Measurements from ENCODE around the gene KCNIP4. TPM values are rescaled to one million over a fixed set of nuclear protein-coding genes. Genes with fewer than 3 reads are reported as not detected.

KCNIP4 gene
- total and polyA plus RNA-seq, 2 experiments from 2014 or later, result 0.69 to 1.00 TPM

DNA sequence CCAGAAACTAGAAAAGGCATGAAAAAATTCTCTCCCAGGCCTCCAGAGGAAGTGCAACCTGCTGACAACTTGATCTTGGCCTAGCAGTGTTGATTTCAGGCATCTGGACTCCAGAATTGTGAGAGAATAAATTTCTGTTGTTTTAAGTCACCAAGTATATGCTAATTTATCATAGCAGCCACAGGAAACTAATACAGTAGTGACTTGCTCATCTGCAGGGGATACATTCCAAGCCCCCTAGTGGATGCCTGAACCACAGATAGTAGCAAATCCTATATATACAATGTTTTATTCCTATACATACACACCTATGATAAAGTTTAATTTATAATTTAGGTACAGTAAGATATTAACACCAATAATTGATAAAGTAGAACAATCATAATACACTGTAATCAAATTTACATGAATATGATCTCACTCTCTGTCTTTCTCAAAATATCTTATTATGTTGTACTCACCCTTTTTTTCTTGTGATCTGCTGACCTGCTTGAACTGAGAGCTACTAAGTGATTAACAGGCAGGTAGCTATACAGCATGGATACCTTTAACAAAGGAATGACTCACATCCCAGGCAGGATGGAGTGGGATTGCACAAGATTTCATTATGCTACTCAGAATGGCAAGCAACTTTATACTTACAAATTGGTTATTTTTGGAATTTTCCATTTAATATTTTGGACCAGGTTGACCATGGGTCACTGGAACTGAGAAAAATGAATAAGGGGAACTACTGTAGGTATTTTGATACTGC lies 501.1 kb downstream of the KCNIP4 start:
- H3K27ac ChIP-seq, result no peak overlapping the region
- no peaks in the 10 kb centered on the region for H3K4me1 ChIP-seq (ENCODE audit: insufficient read depth)
- H3K27me3 ChIP-seq, result no peaks in the 10 kb centered on the region
- no peaks in the 10 kb centered on the region for H4K20me1 ChIP-seq (ENCODE audit: insufficient read depth, poor library complexity, severe bottlenecking)
- TF ChIP-seq, protein P1, sequence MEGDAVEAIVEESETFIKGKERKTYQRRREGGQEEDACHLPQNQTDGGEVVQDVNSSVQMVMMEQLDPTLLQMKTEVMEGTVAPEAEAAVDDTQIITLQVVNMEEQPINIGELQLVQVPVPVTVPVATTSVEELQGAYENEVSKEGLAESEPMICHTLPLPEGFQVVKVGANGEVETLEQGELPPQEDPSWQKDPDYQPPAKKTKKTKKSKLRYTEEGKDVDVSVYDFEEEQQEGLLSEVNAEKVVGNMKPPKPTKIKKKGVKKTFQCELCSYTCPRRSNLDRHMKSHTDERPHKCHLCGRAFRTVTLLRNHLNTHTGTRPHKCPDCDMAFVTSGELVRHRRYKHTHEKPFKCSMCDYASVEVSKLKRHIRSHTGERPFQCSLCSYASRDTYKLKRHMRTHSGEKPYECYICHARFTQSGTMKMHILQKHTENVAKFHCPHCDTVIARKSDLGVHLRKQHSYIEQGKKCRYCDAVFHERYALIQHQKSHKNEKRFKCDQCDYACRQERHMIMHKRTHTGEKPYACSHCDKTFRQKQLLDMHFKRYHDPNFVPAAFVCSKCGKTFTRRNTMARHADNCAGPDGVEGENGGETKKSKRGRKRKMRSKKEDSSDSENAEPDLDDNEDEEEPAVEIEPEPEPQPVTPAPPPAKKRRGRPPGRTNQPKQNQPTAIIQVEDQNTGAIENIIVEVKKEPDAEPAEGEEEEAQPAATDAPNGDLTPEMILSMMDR (IDR thresholded peaks at IDR 0.05; ENCODE audit: poor library complexity), result no peak
- TF ChIP-seq EZH2 (IDR thresholded peaks at IDR 0.05; ENCODE audit: borderline replicate concordance) (no peak), EZH2phosphoT487 (IDR thresholded peaks at IDR 0.05; ENCODE audit: low read depth, severe bottlenecking, unreplicated experiment) (no peak)
- no peaks in the 10 kb centered on the region for H3K9me3 ChIP-seq (ENCODE audit: low read depth)
- H3K9me2 ChIP-seq (replicated peaks; ENCODE audit: insufficient read depth), result no peaks in the 10 kb centered on the region
- peak; percentile 13 for DNase-seq (ENCODE audit: low spot score)
- H3K4me3 ChIP-seq, result no peak overlapping the region
- H2AFZ ChIP-seq, result no peak overlapping the region
- no peaks in the 10 kb centered on the region for H3K79me2 ChIP-seq
- no peak overlapping the region for H3K4me2 ChIP-seq
- H3K36me3 ChIP-seq (replicated peaks; ENCODE audit: insufficient read depth, low read depth), result no peaks in the 10 kb centered on the region

DNA sequence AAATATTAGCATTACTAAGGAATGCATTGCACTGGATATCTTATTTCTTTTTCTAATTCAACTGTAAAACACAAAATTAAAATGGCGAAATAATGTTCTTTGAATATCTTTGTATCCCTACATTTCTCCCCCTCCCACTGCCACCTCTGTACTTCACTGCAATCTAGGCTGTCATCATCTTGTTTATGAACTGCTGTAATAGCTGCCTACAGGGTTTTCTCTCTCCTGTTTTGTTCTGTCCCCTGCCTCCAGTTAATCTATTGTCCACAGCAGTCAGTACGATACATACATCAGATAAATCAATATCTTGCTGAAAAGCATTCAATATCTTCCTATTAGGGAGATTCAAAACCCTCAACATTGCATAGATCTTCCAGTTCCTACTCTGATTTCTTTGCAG lies 528.4 kb downstream of the KCNIP4 start:
- H3K4me3 ChIP-seq, result no peak overlapping the region
- H3K27me3 ChIP-seq, result no peaks in the 10 kb centered on the region
- no peak overlapping the region for H3K4me2 ChIP-seq
- H3K79me2 ChIP-seq, result no peaks in the 10 kb centered on the region
- H4K20me1 ChIP-seq (ENCODE audit: insufficient read depth, poor library complexity, severe bottlenecking), result no peaks in the 10 kb centered on the region
- H3K9me3 ChIP-seq (ENCODE audit: low read depth), result no peaks in the 10 kb centered on the region
- no peak overlapping the region for H3K27ac ChIP-seq
- TF ChIP-seq EZH2 (IDR thresholded peaks at IDR 0.05; ENCODE audit: borderline replicate concordance) (no peak), EZH2phosphoT487 (IDR thresholded peaks at IDR 0.05; ENCODE audit: low read depth, severe bottlenecking, unreplicated experiment) (no peak)
- TF ChIP-seq, protein P1 (IDR thresholded peaks at IDR 0.05; ENCODE audit: poor library complexity), result no peak
- no peak for DNase-seq (ENCODE audit: low spot score)
- H3K4me1 ChIP-seq (ENCODE audit: insufficient read depth), result no peaks in the 10 kb centered on the region
- H2AFZ ChIP-seq, result no peak overlapping the region
- H3K9me2 ChIP-seq (replicated peaks; ENCODE audit: insufficient read depth), result no peaks in the 10 kb centered on the region
- 78% methylated on average over 2 of the region's 2 CpGs for WGBS (ENCODE audit: low lambda C conversion rate, missing lambda C conversion rate)
- H3K36me3 ChIP-seq (replicated peaks; ENCODE audit: insufficient read depth, low read depth), result no peaks in the 10 kb centered on the region

DNA sequence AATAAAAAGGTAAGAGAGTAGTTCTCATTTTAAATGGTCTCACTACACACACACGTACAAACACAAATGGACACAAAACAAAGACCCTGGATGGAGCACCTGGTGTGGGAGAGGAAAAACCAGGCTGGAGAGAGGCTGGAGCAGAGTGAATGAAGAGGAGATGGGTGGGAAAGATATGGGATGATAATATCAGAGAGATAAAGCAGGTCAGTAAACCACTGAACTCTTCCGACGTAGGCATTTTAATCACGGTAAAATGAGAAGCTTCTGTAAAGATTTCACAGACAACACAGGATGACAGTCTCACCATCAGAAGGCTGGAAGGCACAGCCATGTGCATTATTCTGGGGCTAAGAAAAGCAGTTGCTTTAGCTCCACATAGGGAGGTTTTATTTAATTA lies 532.8 kb downstream of the KCNIP4 start:
- no peaks in the 10 kb centered on the region for H3K9me3 ChIP-seq (ENCODE audit: low read depth)
- H3K4me1 ChIP-seq (ENCODE audit: insufficient read depth), result no peaks in the 10 kb centered on the region
- no peaks in the 10 kb centered on the region for H4K20me1 ChIP-seq (ENCODE audit: insufficient read depth, poor library complexity, severe bottlenecking)
- H3K4me3 ChIP-seq, result no peak overlapping the region
- no peaks in the 10 kb centered on the region for H3K79me2 ChIP-seq
- no peaks in the 10 kb centered on the region for H3K27me3 ChIP-seq
- no peak overlapping the region for H3K27ac ChIP-seq
- DNase-seq (ENCODE audit: low spot score), result no peak
- no peaks in the 10 kb centered on the region for H3K9me2 ChIP-seq (replicated peaks; ENCODE audit: insufficient read depth)
- no peak overlapping the region for H3K4me2 ChIP-seq
- no peak for TF ChIP-seq EZH2phosphoT487 (IDR thresholded peaks at IDR 0.05; ENCODE audit: low read depth, severe bottlenecking, unreplicated experiment)
- TF ChIP-seq EZH2 (IDR thresholded peaks at IDR 0.05; ENCODE audit: borderline replicate concordance), result no peak
- TF ChIP-seq, protein P1 (IDR thresholded peaks at IDR 0.05; ENCODE audit: poor library complexity), result no peak
- 48% methylated on average over 4 of the region's 4 CpGs for WGBS (ENCODE audit: low lambda C conversion rate, missing lambda C conversion rate)
- no peak overlapping the region for H2AFZ ChIP-seq
- H3K36me3 ChIP-seq (replicated peaks; ENCODE audit: insufficient read depth, low read depth), result no peaks in the 10 kb centered on the region

All from hepatocyte (in vitro differentiated cells).